GM12878 (cell line): Measurements from ENCODE around the gene CNRIP1. TPM values are rescaled to one million over a fixed set of nuclear protein-coding genes. Genes with fewer than 3 reads are reported as not detected.

Experiments
- ATAC-seq: fragments of 200-7000 bp; cut with Tn5 transposase; 3 replicates; pipeline ENCODE4 v1.9.1; 2020; ENCODE audit warnings: mild to moderate bottlenecking, moderate library complexity
- BruUV-seq: library from RNA; stranded (reverse); fragments of 400-500 nt; replicated peaks from 2 replicates; lab custom pipeline; 2021; lab: Mats Ljungman, UMichigan
- CTCF ChIA-PET: fragments of 300-600 bp; sonication (Branson Sonifier 250); formaldehyde crosslinking; extraction: SDS; loops from one replicate; lab custom pipeline; 2021; ENCODE audit warnings: inconsistent platforms; lab: Yijun Ruan, JAX
- POLR2A ChIA-PET: fragments of 350-600 bp; formaldehyde crosslinking; extraction: SDS; loops from one replicate; lab custom pipeline; 2021; ENCODE audit warnings: inconsistent platforms; lab: Charles Lee
- RAD21 ChIA-PET: fragments of 300-600 bp; sonication (Branson Sonifier 250); formaldehyde crosslinking; loops from one replicate; lab custom pipeline; 2023; ENCODE audit warnings: antibody characterized with exemption; ENCODE audit not compliant: unreplicated experiment; lab: Charles Lee
- SMC1A ChIA-PET: fragments of 300-600 bp; sonication (Branson Sonifier 250); formaldehyde crosslinking; loops from one replicate; lab custom pipeline; 2023; ENCODE audit not compliant: unreplicated experiment, uncharacterized antibody; lab: Charles Lee
- DNase-seq: peaks from one replicate; pipeline ENCODE4 v3.0.0-alpha.2; 2011; ENCODE audit warnings: low read depth, low spot score
- FAIRE-seq: peaks from 3 replicates; lab custom pipeline; 2011; peaks lifted over from hg19 to GRCh38; lab: Jason Lieb, UNC
- H2AFZ ChIP-seq: 2 replicates; pipeline ENCODE4 v1.6.0; 2011; ENCODE audit warnings: low read depth, low read length, control low read depth; ENCODE audit not compliant: control insufficient read depth
- H3K27ac ChIP-seq: 2 replicates; pipeline ENCODE4 v1.5.1; 2011; ENCODE audit warnings: control low read depth; ENCODE audit not compliant: control insufficient read depth, insufficient read depth
- H3K27me3 ChIP-seq, 2 experiments: replicated peaks in 1 of 2; 2 replicates each; pipeline versions ENCODE4 v1.6.0 to v1.6.1; 2011; ENCODE audit warnings: low read length in 1 of 2; ENCODE audit not compliant: control insufficient read depth in 2 of 2, insufficient read depth in 2 of 2
- H3K36me3 ChIP-seq, 2 experiments: 2 replicates each; pipeline ENCODE4 v1.5.1; 2011; ENCODE audit warnings: low read length in 1 of 2; ENCODE audit not compliant: control insufficient read depth in 2 of 2, insufficient read depth in 2 of 2
- H3K4me1 ChIP-seq: 2 replicates; pipeline ENCODE4 v1.6.1; 2011; ENCODE audit warnings: mild to moderate bottlenecking, low read length, moderate library complexity, mixed read lengths; ENCODE audit not compliant: control insufficient read depth, insufficient read depth
- H3K4me2 ChIP-seq: 2 replicates; pipeline ENCODE4 v1.6.0; 2011; ENCODE audit warnings: control low read depth; ENCODE audit not compliant: control insufficient read depth, insufficient read depth
- H3K4me3 ChIP-seq: fragments of 200-600 bp; sonication (generic); 2 replicates; pipeline ENCODE4 v1.5.1; 2016
- H3K79me2 ChIP-seq: 2 replicates; pipeline ENCODE4 v1.6.0; 2011; ENCODE audit warnings: low read length; ENCODE audit not compliant: control insufficient read depth, insufficient read depth
- H3K9ac ChIP-seq: 2 replicates; pipeline ENCODE4 v1.8.0; 2011; ENCODE audit warnings: low read length, control low read depth, mixed read lengths; ENCODE audit not compliant: control insufficient read depth, insufficient read depth
- H3K9me3 ChIP-seq: replicated peaks from 3 replicates; pipeline ENCODE4 v1.5.1; 2011; ENCODE audit warnings: mild to moderate bottlenecking, low read length; ENCODE audit not compliant: control insufficient read depth, insufficient read depth
- H4K20me1 ChIP-seq: 2 replicates; pipeline ENCODE4 v1.6.0; 2011; ENCODE audit not compliant: control insufficient read depth, insufficient read depth
- CREM ChIP-seq: IDR thresholded peaks from 2 replicates; pipeline ENCODE4 v1.6.1; 2014; ENCODE audit warnings: antibody characterized with exemption, low read depth
- FOS ChIP-seq: IDR thresholded peaks from 3 replicates; pipeline ENCODE4 v1.6.1; 2011; ENCODE audit warnings: borderline replicate concordance; ENCODE audit not compliant: insufficient read length; ENCODE audit errors: extremely low read depth
- FOXK2 ChIP-seq: fragments of 450-650 bp; IDR thresholded peaks from 2 replicates; pipeline ENCODE4 v1.6.1; 2017; ENCODE audit warnings: mild to moderate bottlenecking, moderate library complexity
- ZBTB4 ChIP-seq: fragments of 450-650 bp; formaldehyde crosslinking; IDR thresholded peaks from 2 replicates; pipeline ENCODE4 v1.4.0; 2022; ENCODE audit warnings: mild to moderate bottlenecking, moderate library complexity
- WGBS: methylation state at CpG from one replicate; pipeline ENCODE4 v1.1.6; 2016; ENCODE audit warnings: low lambda C conversion rate; ENCODE audit not compliant: insufficient replicate concordance, insufficient coverage; ENCODE audit errors: missing lambda C conversion rate; 5-methylcytosine and 5-hydroxymethylcytosine counted together
- in situ Hi-C: fragments of 300-500 bp; cut with MboI; formaldehyde crosslinking; loops from 9 replicates; pipeline ENCODE4 v1.14.3; 2018; ENCODE audit warnings: mixed read lengths
- intact Hi-C: fragments of 100-400 bp; cut with micrococcal nuclease; formaldehyde crosslinking; loops from one replicate; pipeline ENCODE4 v1.14.2; 2022; ENCODE audit not compliant: unreplicated experiment
- polyA plus RNA-seq, 11 experiments: library from polyadenylated mRNA; depleted of rRNA in 4 of 11; unstranded in 6 of 11; stranded (reverse) in 5 of 11; fragments of >200 nt; fragmentation: Nextera tagmentation in 4 of 11; fragmentation: Illumina TruSeq in 1 of 11; extraction: Ambion mirVana in 4 of 11; extraction: Trizol in 1 of 11; gene quantifications; 1 replicate in 1 of 11; 2 replicates in 10 of 11; pipeline versions ENCODE4 v1.2.1 to v1.2.3, GENCODE V29; 2011 to 2016; ENCODE audit warnings: inconsistent platforms in 2 of 11, missing spikeins in 2 of 11, low read depth in 1 of 11
- total RNA-seq, 4 experiments: library from RNA; depleted of rRNA in 3 of 4; stranded (reverse); fragments of >200 nt in 3 of 4; fragmentation: Illumina TruSeq in 1 of 4; extraction: Trizol in 1 of 4; gene quantifications; 2 replicates each; pipeline versions ENCODE4 v1.2.1 to v1.2.3, GENCODE V29; 2013 to 2021
- TF ChIP-seq, protein P1 (sequence below): IDR thresholded peaks from 2 replicates; pipeline ENCODE4 v1.6.1; 2011; ENCODE audit warnings: low read depth, mild to moderate bottlenecking, low read length, moderate library complexity, borderline replicate concordance; ENCODE audit errors: extremely low read depth

CNRIP1 gene
- total and polyA plus RNA-seq, 10 of the 15 experiments (the other 5 are each of a cell fraction or from before 2014, with no cell fraction given): not detected

DNA sequence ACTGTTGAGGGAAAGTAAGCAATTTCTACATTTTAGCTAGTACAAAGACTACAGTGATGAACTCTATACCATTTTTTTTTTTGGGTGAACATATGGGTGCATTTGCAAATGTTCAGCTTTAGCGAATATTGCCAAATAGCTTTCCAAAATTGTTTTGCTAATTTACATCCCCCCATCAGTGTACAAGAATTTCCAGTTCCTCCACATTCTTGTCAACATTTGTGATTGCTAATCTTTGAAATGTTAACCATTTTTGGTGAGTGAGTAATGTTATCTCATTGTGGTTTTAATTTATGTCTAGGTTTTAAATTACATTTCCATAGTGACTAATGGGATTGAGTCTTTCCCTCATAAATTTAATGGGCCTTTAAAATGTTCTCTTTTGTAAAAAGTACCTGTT lies 16.4 kb upstream of the CNRIP1 start:
- intact Hi-C loops (no loop called here), in situ Hi-C loops (no loop called here)
- H2AFZ ChIP-seq: no peak overlapping the region
- ATAC-seq (no peak), DNase-seq (no peak), FAIRE-seq (no peak)
- H3K4me1 ChIP-seq: no peaks in the 10 kb centered on the region
- H3K36me3 ChIP-seq: no peaks in the 10 kb centered on the region
- H3K4me2 ChIP-seq: no peak overlapping the region
- ChIA-PET POLR2A (no interaction called here), SMC1A (no interaction called here), CTCF (interaction anchor here (0.6 kb wide), 2 partner anchors 19 to 60 kb away, joined by 3 read pairs; no protein-coding TSS in a partner anchor), RAD21 (interaction anchor here (0.6 to 0.7 kb wide), 2 partner anchors 43 to 82 kb away, joined by 3 read pairs; no protein-coding TSS in a partner anchor)
- no TSS peak for BruUV-seq
- H3K79me2 ChIP-seq: no peaks in the 10 kb centered on the region
- no peaks in the 10 kb centered on the region for H4K20me1 ChIP-seq
- H3K27me3 ChIP-seq: no peaks in the 10 kb centered on the region; a peak in 1 of 4 replicates
- no peaks in the 10 kb centered on the region for H3K9me3 ChIP-seq
- no peak overlapping the region for H3K4me3 ChIP-seq
- H3K27ac ChIP-seq: no peak overlapping the region
- TF ChIP-seq ZBTB4 (no peak), FOS (no peak), FOXK2 (no peak), CREM (no peak)
- TF ChIP-seq, protein P1, sequence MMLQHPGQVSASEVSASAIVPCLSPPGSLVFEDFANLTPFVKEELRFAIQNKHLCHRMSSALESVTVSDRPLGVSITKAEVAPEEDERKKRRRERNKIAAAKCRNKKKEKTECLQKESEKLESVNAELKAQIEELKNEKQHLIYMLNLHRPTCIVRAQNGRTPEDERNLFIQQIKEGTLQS: no peak
- no peak overlapping the region for H3K9ac ChIP-seq
- 100% methylated on average over 1 of the region's 1 CpG for WGBS
